Astrocyte (in vitro differentiated cells and primary cell): Measurements from ENCODE around the gene ARFGAP2.

ENCODE experiments used
- EZH2 ChIP-seq: IDR thresholded peaks from 2 replicates; pipeline ENCODE4 v1.6.1; 2012; ENCODE audit warnings: mild to moderate bottlenecking, low read length, inconsistent platforms; ENCODE audit not compliant: insufficient read depth
- TF ChIP-seq, protein P1 (sequence below): IDR thresholded peaks from 2 replicates; pipeline ENCODE4 v1.5.1; 2011; ENCODE audit warnings: low read depth, mild to moderate bottlenecking, inconsistent platforms, low read length, moderate library complexity; ENCODE audit not compliant: insufficient read depth

- TF ChIP-seq, protein P1, sequence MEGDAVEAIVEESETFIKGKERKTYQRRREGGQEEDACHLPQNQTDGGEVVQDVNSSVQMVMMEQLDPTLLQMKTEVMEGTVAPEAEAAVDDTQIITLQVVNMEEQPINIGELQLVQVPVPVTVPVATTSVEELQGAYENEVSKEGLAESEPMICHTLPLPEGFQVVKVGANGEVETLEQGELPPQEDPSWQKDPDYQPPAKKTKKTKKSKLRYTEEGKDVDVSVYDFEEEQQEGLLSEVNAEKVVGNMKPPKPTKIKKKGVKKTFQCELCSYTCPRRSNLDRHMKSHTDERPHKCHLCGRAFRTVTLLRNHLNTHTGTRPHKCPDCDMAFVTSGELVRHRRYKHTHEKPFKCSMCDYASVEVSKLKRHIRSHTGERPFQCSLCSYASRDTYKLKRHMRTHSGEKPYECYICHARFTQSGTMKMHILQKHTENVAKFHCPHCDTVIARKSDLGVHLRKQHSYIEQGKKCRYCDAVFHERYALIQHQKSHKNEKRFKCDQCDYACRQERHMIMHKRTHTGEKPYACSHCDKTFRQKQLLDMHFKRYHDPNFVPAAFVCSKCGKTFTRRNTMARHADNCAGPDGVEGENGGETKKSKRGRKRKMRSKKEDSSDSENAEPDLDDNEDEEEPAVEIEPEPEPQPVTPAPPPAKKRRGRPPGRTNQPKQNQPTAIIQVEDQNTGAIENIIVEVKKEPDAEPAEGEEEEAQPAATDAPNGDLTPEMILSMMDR, result no peak
- no peak for TF ChIP-seq EZH2
Measured at GRCh38 chr11:47156333-47156732, 20.3 kb downstream of the ARFGAP2 start.
